GM10266 (cell line): Measurements from ENCODE around the gene DPP10.
"Not testable (repeated sequence)": the region's sequence is repeated elsewhere in the genome, so short reads cannot be mapped to it uniquely, and the experiment has no call there.

ENCODE experiments used
- DNase-seq: peaks from one replicate; pipeline ENCODE4 v3.0.0; 2012; ENCODE audit errors: extremely low spot score
- TF ChIP-seq, protein P1 (sequence below): IDR thresholded peaks from 2 replicates; pipeline ENCODE4 v1.5.1; 2012; ENCODE audit warnings: mild to moderate bottlenecking, low read depth; ENCODE audit not compliant: control insufficient read depth, insufficient read depth; ENCODE audit errors: missing control alignments

DPP10 gene

DNA sequence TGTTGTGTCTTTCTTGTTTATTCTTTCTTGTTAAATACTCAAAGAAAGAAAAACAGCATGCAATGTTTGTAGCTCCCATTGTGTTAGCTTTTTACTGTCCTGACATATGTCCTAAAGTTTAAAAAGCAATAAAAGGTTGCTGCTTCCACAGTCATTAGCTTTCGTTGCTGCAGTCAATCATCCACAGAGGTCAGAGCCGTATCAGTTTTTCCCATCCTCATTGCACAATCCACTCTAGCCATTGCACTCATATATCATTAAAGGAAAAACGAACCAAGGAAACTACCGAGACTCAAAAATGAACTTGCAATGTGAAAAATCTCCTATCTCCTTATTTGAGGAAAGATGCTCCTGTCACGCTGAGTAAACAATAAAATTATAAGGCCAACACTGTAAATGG, 954.1 kb downstream of the DPP10 start:
- TF ChIP-seq, protein P1, sequence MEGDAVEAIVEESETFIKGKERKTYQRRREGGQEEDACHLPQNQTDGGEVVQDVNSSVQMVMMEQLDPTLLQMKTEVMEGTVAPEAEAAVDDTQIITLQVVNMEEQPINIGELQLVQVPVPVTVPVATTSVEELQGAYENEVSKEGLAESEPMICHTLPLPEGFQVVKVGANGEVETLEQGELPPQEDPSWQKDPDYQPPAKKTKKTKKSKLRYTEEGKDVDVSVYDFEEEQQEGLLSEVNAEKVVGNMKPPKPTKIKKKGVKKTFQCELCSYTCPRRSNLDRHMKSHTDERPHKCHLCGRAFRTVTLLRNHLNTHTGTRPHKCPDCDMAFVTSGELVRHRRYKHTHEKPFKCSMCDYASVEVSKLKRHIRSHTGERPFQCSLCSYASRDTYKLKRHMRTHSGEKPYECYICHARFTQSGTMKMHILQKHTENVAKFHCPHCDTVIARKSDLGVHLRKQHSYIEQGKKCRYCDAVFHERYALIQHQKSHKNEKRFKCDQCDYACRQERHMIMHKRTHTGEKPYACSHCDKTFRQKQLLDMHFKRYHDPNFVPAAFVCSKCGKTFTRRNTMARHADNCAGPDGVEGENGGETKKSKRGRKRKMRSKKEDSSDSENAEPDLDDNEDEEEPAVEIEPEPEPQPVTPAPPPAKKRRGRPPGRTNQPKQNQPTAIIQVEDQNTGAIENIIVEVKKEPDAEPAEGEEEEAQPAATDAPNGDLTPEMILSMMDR: no peak
- DNase-seq: no peak

DNA sequence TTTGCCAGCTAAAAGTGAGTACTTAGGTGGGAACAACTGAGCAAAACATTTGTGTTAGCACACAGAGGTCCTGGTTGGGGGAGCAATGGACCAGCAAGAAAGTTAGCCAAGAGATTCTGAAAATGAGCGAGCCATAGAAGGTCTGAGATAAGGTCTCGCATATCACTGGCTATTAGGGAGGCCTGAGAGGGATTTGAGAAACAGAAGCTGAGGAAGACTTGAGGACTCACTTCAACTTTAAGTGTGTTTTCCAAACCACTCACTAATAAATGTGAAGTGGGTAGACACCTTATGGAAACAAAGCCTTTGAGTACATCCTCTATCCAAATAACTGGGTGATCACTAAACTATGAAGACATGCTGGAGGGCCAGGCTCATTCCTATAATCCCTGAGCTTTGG, 958.5 kb downstream of the DPP10 start:
- DNase-seq: no peak
- TF ChIP-seq, protein P1: no peak

DNA sequence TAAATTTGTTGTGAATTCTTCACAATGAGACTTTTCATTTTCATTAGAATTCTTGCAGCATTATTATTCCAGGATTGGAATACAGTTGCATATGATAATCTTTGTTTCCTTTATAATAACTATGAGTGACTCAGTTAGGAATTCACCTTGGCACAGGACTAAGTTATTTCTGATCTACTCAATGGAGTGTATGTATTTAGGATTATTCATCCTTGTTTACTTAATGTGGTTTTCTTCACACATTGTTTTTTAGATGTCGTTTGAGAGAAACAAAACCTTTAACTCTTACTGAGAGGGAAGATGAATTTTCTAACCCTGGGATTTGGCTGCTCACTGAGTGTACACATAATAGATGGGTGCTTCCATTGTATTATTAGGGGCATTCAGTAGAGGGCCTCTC, 970.1 kb downstream of the DPP10 start:
- DNase-seq: no peak
- TF ChIP-seq, protein P1: no peak

DNA sequence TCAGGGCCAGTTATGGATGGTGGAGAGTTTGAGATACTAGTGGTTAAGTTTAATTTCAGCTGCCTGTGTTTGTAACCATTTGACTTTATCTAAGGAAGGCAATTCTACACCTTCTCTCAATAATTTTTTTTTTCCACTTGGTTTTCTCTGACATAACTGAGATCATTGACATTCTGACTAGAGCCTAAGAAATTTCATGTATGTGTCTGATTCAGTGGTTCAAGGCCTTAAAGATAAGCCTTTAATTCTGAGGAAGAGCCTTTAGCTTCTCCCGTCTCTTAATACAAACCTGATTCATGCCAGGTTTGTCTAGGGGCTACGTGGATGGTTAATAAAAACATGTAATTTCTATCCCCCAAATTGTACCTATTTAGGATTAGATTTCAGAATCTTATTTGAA, 971.4 kb downstream of the DPP10 start:
- TF ChIP-seq, protein P1: no peak
- DNase-seq: no peak

DNA sequence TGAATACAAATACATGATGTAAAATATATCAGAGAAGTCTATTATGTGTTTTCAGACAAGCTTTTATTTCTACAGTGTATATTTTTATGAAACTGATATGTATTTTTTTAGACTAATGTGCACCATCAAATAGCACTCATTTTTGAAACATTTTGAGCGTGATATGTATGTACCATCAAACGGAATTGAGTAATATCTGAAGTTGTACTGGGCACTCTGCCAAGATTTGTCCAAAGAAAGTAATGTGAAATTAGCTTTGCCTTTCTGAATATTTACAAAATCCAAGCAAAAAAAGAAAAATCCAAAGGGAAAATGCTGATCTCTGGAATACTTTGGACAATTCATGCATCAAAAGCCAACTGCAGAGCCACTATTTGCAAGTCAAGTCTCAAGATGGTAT, 972.0 kb downstream of the DPP10 start:
- TF ChIP-seq, protein P1: no peak

DNA sequence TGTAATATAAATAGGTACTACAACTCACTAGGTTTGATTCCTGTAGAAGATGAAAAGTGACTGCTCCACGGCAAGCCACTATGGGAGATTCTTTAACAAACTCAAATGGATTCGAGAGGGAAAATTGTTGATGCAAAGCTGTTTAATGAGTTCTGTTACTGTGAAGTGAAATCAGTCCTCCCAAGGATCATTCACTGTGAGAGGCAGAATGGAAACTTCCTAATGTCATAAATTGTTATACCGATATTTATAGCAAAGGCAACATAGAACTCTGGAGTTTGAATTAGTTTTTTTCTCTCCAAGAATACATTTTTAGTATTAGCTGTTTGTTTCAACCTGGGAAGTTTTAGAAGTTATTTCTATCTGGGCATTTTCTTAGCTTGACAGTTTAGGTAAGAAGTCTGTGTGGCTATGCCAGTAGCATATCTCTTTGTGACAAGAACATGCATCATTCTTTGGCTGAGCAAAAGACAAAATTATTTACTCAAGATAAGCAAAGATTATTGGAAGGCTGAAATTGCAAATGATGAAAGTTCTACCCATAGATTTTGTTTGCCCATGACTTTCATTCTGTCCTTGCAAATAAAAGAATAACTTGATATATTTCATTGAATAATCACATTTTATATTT, 979.7 kb downstream of the DPP10 start:
- no peak for DNase-seq
- TF ChIP-seq, protein P1: no peak

More for the DNA sequence above, 972.0 kb downstream of the DPP10 start:
- no peak for DNase-seq

DNA sequence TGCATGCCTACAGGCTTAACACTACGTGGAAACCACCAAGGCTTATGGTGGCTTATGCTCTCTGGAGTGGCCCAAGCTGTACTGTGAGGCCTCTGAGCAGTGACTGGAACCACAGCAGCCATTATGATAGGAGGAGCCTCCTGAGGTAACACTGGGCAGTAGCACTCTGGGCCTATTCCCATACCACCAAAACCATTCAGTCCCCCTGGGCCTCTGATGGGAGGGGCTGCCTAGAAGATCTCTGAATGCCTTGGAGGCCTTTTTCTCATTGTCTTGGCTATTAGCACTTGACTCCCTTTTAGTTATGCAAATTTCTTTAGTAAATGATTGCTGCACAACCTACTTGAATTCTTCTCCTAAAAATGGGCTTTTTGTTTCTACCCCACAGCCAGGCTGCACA, 985.0 kb downstream of the DPP10 start:
- TF ChIP-seq, protein P1: no peak
- DNase-seq: no peak

DNA sequence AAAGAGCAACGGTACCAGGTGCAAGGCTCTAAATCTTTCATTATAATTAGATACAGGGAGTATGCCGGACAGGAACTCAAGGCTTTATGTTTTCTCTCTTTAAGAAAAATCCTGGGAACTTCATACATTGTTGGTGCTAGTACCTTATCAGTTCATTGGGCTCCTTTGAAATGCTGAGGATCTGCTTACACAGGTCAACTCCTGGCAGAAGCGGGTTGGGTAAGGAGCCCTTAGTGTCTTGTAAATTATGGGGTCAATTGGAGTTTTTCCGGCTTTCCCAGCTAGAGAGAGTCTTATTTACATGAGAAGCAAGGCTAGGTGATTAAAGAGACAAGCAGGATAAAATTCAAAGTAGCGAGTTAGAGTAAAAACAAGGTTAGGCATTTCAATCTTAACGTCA, 998.3 kb downstream of the DPP10 start:
- not testable (repeated sequence) for DNase-seq
